ENCODE measurements around the gene CCDC197.
A peak's percentile ranks its signal among the peaks of the same experiment; 100 is the strongest.

CCDC197 gene

DNA sequence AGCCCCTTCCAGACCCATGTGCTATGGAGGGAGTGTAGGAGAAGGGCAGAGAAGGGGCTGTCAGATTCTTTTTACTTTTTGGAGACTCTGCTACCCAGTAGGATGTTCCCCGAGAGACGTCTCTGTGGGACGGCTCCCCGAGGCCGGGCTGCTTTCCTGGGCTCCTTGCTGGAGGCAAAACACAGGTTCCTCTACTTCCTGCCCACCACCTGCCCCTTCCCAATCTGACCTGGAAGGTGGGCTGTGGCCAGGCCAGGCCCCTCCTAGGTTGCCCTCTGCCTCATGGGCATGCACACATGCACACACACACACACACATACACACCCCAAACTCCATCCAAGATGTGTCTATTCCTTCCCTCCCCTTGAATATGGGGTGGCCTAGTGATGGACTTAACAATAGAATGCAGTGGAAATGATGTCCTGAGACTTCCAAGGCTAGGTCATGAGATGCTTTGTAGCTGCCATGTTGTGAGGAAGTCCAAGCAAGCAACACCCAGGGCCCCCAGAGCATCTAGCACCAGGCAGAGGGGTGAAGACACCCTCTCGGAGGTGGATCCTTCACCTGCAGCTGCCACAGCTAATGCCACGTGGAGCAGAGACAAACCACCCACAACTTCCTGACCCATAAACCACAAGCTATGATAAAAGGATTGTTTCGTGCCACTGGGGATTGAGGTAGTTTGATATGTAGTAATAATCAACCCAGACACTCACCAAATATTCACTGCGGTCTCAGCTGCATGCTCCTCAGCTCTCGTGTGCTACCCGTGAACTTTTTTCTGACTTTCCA is 19.1 kb upstream of the CCDC197 start:
- H3K79me2 ChIP-seq (ENCODE audit: insufficient read depth, low read length): no peaks in the 10 kb centered on the region
- peaks cover 13% of the 10 kb centered on the region for H3K4me1 ChIP-seq (ENCODE audit: insufficient read depth, low read length, poor library complexity, severe bottlenecking)
- no peaks in the 10 kb centered on the region for H3K9me3 ChIP-seq (ENCODE audit: insufficient read depth, low read depth, low read length)
- no peaks in the 10 kb centered on the region for H4K20me1 ChIP-seq (ENCODE audit: insufficient read depth, low read length, poor library complexity, severe bottlenecking)
- peaks cover 92% of the 10 kb centered on the region for H3K27me3 ChIP-seq (ENCODE audit: insufficient read depth, low read length, poor library complexity, severe bottlenecking)
- H2AFZ ChIP-seq (ENCODE audit: low read length): no peak overlapping the region
- H3K9me2 ChIP-seq (replicated peaks; ENCODE audit: low read depth, low read length): no peaks in the 10 kb centered on the region
- peak overlapping the region; percentile 40 for H3K4me2 ChIP-seq (ENCODE audit: low read depth, low read length, poor library complexity, severe bottlenecking)
- H3F3A ChIP-seq (ENCODE audit: low read depth): no peaks in the 10 kb centered on the region
- TF ChIP-seq EZH2phosphoT487 (IDR thresholded peaks at IDR 0.05; ENCODE audit: borderline replicate concordance): no peak
- TF ChIP-seq, protein P1, sequence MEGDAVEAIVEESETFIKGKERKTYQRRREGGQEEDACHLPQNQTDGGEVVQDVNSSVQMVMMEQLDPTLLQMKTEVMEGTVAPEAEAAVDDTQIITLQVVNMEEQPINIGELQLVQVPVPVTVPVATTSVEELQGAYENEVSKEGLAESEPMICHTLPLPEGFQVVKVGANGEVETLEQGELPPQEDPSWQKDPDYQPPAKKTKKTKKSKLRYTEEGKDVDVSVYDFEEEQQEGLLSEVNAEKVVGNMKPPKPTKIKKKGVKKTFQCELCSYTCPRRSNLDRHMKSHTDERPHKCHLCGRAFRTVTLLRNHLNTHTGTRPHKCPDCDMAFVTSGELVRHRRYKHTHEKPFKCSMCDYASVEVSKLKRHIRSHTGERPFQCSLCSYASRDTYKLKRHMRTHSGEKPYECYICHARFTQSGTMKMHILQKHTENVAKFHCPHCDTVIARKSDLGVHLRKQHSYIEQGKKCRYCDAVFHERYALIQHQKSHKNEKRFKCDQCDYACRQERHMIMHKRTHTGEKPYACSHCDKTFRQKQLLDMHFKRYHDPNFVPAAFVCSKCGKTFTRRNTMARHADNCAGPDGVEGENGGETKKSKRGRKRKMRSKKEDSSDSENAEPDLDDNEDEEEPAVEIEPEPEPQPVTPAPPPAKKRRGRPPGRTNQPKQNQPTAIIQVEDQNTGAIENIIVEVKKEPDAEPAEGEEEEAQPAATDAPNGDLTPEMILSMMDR (conservative IDR thresholded peaks at IDR 0.05; ENCODE audit: low read length): no peak
- H3K36me3 ChIP-seq (ENCODE audit: insufficient read depth, low read length): no peaks in the 10 kb centered on the region
- H3K9ac ChIP-seq (ENCODE audit: low read depth, low read length, poor library complexity, severe bottlenecking): no peak overlapping the region
- H3K4me3 ChIP-seq (ENCODE audit: low read length, poor library complexity, severe bottlenecking): no peak overlapping the region

DNA sequence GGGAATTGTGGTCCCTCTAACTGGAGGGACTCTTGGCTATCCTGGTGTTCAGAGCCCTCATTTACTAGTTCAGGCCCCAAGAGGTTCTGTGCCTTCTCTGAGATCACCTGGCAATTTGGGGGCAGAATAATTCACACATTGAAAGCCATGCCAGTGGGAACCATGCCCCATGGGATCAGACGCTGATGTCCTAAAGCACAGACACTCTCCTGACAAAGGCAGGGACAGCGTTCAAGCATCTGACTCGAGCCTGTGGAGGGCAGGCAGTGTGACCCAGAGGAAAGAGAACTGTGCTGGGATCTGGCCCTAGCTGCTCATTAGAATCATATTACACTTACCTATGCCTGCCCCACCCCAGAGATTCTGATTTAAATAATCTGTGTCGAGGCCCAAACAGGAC is 18.4 kb upstream of the CCDC197 start:
- H3K4me2 ChIP-seq (ENCODE audit: low read depth, low read length, poor library complexity, severe bottlenecking): peak overlapping the region; percentile 40
- no peaks in the 10 kb centered on the region for H3K79me2 ChIP-seq (ENCODE audit: insufficient read depth, low read length)
- peaks cover 13% of the 10 kb centered on the region for H3K4me1 ChIP-seq (ENCODE audit: insufficient read depth, low read length, poor library complexity, severe bottlenecking)
- no peaks in the 10 kb centered on the region for H3F3A ChIP-seq (ENCODE audit: low read depth)
- H3K9me3 ChIP-seq (ENCODE audit: insufficient read depth, low read depth, low read length): no peaks in the 10 kb centered on the region
- peaks cover 92% of the 10 kb centered on the region for H3K27me3 ChIP-seq (ENCODE audit: insufficient read depth, low read length, poor library complexity, severe bottlenecking)
- H3K9me2 ChIP-seq (replicated peaks; ENCODE audit: low read depth, low read length): no peaks in the 10 kb centered on the region
- H4K20me1 ChIP-seq (ENCODE audit: insufficient read depth, low read length, poor library complexity, severe bottlenecking): no peaks in the 10 kb centered on the region
- H2AFZ ChIP-seq (ENCODE audit: low read length): no peak overlapping the region
- H3K36me3 ChIP-seq (ENCODE audit: insufficient read depth, low read length): no peaks in the 10 kb centered on the region
- H3K9ac ChIP-seq (ENCODE audit: low read depth, low read length, poor library complexity, severe bottlenecking): no peak overlapping the region
- TF ChIP-seq, protein P1 (conservative IDR thresholded peaks at IDR 0.05; ENCODE audit: low read length): no peak
- no peak for TF ChIP-seq EZH2phosphoT487 (IDR thresholded peaks at IDR 0.05; ENCODE audit: borderline replicate concordance)
- H3K4me3 ChIP-seq (ENCODE audit: low read length, poor library complexity, severe bottlenecking): no peak overlapping the region

DNA sequence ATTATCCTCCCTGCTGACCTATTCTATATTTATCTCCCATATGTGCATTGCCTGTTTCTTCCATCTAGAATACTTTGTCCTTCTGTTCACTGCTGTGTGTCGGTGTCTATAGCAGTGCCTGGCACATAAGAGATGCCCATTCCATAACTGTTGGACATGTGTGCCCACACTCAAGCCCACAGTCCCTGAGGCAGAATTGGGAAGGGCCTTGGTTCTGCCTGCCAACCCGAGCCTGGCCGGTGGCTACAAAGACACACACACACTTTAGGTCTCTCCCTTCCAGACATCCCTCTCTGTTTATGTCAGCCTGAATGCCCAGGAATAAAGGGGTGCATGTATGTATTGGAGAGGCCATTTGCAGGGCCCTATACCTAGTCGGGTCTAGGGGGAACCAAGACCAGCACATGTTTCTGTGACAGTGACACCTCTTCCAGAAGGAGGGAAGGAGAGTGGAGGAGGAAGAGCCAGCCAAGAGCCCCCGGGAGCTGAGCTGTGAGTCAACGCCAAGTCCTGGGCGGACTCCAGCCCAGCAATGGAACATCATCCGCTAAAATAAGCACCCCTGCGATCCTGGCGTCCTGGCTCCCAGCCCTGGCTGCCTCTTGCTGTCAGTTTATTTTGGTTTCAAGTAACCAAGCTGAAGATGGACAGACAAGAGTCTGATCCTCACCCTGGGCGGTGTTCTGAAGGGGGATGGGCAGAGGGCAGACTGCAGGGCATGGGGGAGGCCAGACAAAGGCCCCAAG is 16.5 kb upstream of the CCDC197 start:
- H3K36me3 ChIP-seq (ENCODE audit: insufficient read depth, low read length): no peaks in the 10 kb centered on the region

More for the DNA sequence above, 16.5 kb upstream of the CCDC197 start:
- Histone ChIP-seq H3K9me2 (replicated peaks; ENCODE audit: low read depth, low read length) (no peaks in the 10 kb centered on the region), H3K4me1 (ENCODE audit: insufficient read depth, low read length, poor library complexity, severe bottlenecking) (peaks cover 13% of the 10 kb centered on the region), H3K4me2 (ENCODE audit: low read depth, low read length, poor library complexity, severe bottlenecking) (no peak overlapping the region), H3K9me3 (ENCODE audit: insufficient read depth, low read depth, low read length) (no peaks in the 10 kb centered on the region), H2AFZ (ENCODE audit: low read length) (no peak overlapping the region), H4K20me1 (ENCODE audit: insufficient read depth, low read length, poor library complexity, severe bottlenecking) (no peaks in the 10 kb centered on the region), H3K27me3 (ENCODE audit: insufficient read depth, low read length, poor library complexity, severe bottlenecking) (peaks cover 79% of the 10 kb centered on the region), H3F3A (ENCODE audit: low read depth) (no peaks in the 10 kb centered on the region), H3K4me3 (ENCODE audit: low read length, poor library complexity, severe bottlenecking) (no peak overlapping the region), H3K79me2 (ENCODE audit: insufficient read depth, low read length) (no peaks in the 10 kb centered on the region), H3K9ac (ENCODE audit: low read depth, low read length, poor library complexity, severe bottlenecking) (no peak overlapping the region)
- TF ChIP-seq, protein P1 (conservative IDR thresholded peaks at IDR 0.05; ENCODE audit: low read length): no peak
- TF ChIP-seq EZH2phosphoT487 (IDR thresholded peaks at IDR 0.05; ENCODE audit: borderline replicate concordance): no peak

Data from Loucy (cell line).